DND-41 (cell line): ENCODE data around the gene AHCY.
A peak's percentile ranks its signal among the peaks of the same experiment; 100 is the strongest.
"Not testable (repeated sequence)": the region's sequence is repeated elsewhere in the genome, so short reads cannot be mapped to it uniquely, and the experiment has no call there.

Source experiments
- ATAC-seq: fragments of 200-7000 bp; cut with Tn5 transposase; 3 replicates; pipeline ENCODE4 v1.9.1; 2021; ENCODE audit warnings: low read depth; ENCODE audit not compliant: insufficient read depth
- DNase-seq: peaks from one replicate; pipeline ENCODE4 v3.0.0-alpha.2; 2020
- H2AFZ ChIP-seq: 2 replicates; pipeline ENCODE4 v1.6.0; 2012; ENCODE audit warnings: low read depth, low read length
- H3K27ac ChIP-seq: 2 replicates; pipeline ENCODE4 v1.5.1; 2012; ENCODE audit warnings: low read length, inconsistent platforms
- H3K27me3 ChIP-seq: fragments of 200-600 bp; sonication (generic); 2 replicates; pipeline ENCODE4 v1.6.0; 2012; ENCODE audit warnings: low read length, mild to moderate bottlenecking, inconsistent platforms; ENCODE audit not compliant: insufficient read depth, poor library complexity
- H3K36me3 ChIP-seq: 2 replicates; pipeline ENCODE4 v1.5.1; 2012; ENCODE audit warnings: low read length, inconsistent platforms; ENCODE audit not compliant: insufficient read depth
- H3K4me1 ChIP-seq: 2 replicates; pipeline ENCODE4 v1.5.1; 2012; ENCODE audit warnings: mild to moderate bottlenecking, low read length; ENCODE audit not compliant: insufficient read depth
- H3K4me2 ChIP-seq: 2 replicates; pipeline ENCODE4 v1.6.0; 2012; ENCODE audit warnings: mild to moderate bottlenecking, moderate library complexity, low read length, inconsistent platforms; ENCODE audit not compliant: insufficient read depth
- H3K4me3 ChIP-seq, 2 experiments: fragments of 200-600 bp in 1 of 2; shearing (Covaris generic) in 1 of 2; 2 replicates each; pipeline ENCODE4 v1.5.1; 2012 to 2016; ENCODE audit warnings: inconsistent platforms in 2 of 2, low read length in 2 of 2, mild to moderate bottlenecking in 2 of 2, low read depth in 1 of 2, moderate library complexity in 1 of 2
- H3K79me2 ChIP-seq: 2 replicates; pipeline ENCODE4 v1.6.0; 2012; ENCODE audit warnings: low read length, inconsistent platforms; ENCODE audit not compliant: insufficient read depth
- H3K9ac ChIP-seq: 2 replicates; pipeline ENCODE4 v1.6.0; 2012; ENCODE audit warnings: low read depth, mild to moderate bottlenecking, inconsistent platforms, low read length, moderate library complexity
- H3K9me3 ChIP-seq: 2 replicates; pipeline ENCODE4 v1.5.1; 2012; ENCODE audit warnings: low read length, moderate library complexity, mild to moderate bottlenecking, inconsistent platforms; ENCODE audit not compliant: insufficient read depth, severe bottlenecking
- H4K20me1 ChIP-seq: 2 replicates; pipeline ENCODE4 v1.6.0; 2012; ENCODE audit warnings: low read length; ENCODE audit not compliant: insufficient read depth
- CTCF ChIP-seq: IDR thresholded peaks from 2 replicates; pipeline ENCODE4 v1.5.1; 2012; ENCODE audit warnings: borderline replicate concordance, low read length, moderate library complexity, mild to moderate bottlenecking; ENCODE audit not compliant: poor library complexity, severe bottlenecking; ENCODE audit errors: extremely low read depth
- EZH2 ChIP-seq: IDR thresholded peaks from 3 replicates; pipeline ENCODE4 v1.6.1; 2012; ENCODE audit warnings: borderline replicate concordance, low read depth, mild to moderate bottlenecking, moderate library complexity, low read length, inconsistent platforms; ENCODE audit not compliant: severe bottlenecking

AHCY gene

GRCh38 chr20:34249291-34249690 is 53.9 kb downstream of the AHCY start:
- no peak for TF ChIP-seq CTCF
- TF ChIP-seq EZH2 = no peak
- Histone ChIP-seq H3K79me2 (no peaks in the 10 kb centered on the region), H3K4me1 (no peaks in the 10 kb centered on the region), H3K27me3 (no peaks in the 10 kb centered on the region), H3K36me3 (no peaks in the 10 kb centered on the region), H4K20me1 (no peaks in the 10 kb centered on the region), H3K9me3 (no peaks in the 10 kb centered on the region), H2AFZ (no peak overlapping the region), H3K4me2 (no peak overlapping the region), H3K9ac (no peak overlapping the region), H3K4me3 (no peak overlapping the region), H3K27ac (no peak overlapping the region)
- DNase-seq (no peak), ATAC-seq (peak; percentile 76)

- Histone ChIP-seq H3K79me2 (no peaks in the 10 kb centered on the region), H3K4me1 (peaks cover 8% of the 10 kb centered on the region), H4K20me1 (no peaks in the 10 kb centered on the region), H3K4me2 (no peak overlapping the region), H2AFZ (no peak overlapping the region), H3K9me3 (no peaks in the 10 kb centered on the region), H3K36me3 (no peaks in the 10 kb centered on the region), H3K9ac (no peak overlapping the region), H3K27ac (no peak overlapping the region), H3K27me3 (no peaks in the 10 kb centered on the region), H3K4me3 (no peak overlapping the region)
- TF ChIP-seq EZH2 = no peak
- no peak for TF ChIP-seq CTCF
- DNase-seq (no peak), ATAC-seq (no peak)
Observed at GRCh38 chr20:34246126-34246626, 57.0 kb downstream of the AHCY start.

- no peak overlapping the region for H3K4me3 ChIP-seq
- H3K36me3 ChIP-seq = no peaks in the 10 kb centered on the region
- TF ChIP-seq EZH2 (no peak), CTCF (no peak)
- H3K4me1 ChIP-seq = peaks cover 24% of the 10 kb centered on the region
- H3K79me2 ChIP-seq = no peaks in the 10 kb centered on the region
- H3K9me3 ChIP-seq = no peaks in the 10 kb centered on the region
- no peak overlapping the region for H2AFZ ChIP-seq
- H3K9ac ChIP-seq = no peak overlapping the region
- no peak for ATAC-seq
- H4K20me1 ChIP-seq = no peaks in the 10 kb centered on the region
- DNase-seq = no peak
- H3K4me2 ChIP-seq = no peak overlapping the region
- no peak overlapping the region for H3K27ac ChIP-seq
- no peaks in the 10 kb centered on the region for H3K27me3 ChIP-seq
Observed at GRCh38 chr20:34243377-34243776, 59.8 kb downstream of the AHCY start.

GRCh38 chr20:34242879-34243278 is 60.3 kb downstream of the AHCY start:
- H3K79me2 ChIP-seq = no peaks in the 10 kb centered on the region
- DNase-seq = no peak
- no peak for TF ChIP-seq EZH2
- no peak for TF ChIP-seq CTCF
- no peak overlapping the region for H3K4me3 ChIP-seq
- H3K27me3 ChIP-seq = no peaks in the 10 kb centered on the region
- no peaks in the 10 kb centered on the region for H4K20me1 ChIP-seq
- no peak overlapping the region for H3K9ac ChIP-seq
- no peak overlapping the region for H2AFZ ChIP-seq
- H3K27ac ChIP-seq = no peak overlapping the region
- H3K4me1 ChIP-seq = peaks cover 24% of the 10 kb centered on the region
- no peaks in the 10 kb centered on the region for H3K36me3 ChIP-seq
- no peaks in the 10 kb centered on the region for H3K9me3 ChIP-seq
- no peak overlapping the region for H3K4me2 ChIP-seq
- no peak for ATAC-seq

GRCh38 chr20:34242015-34242414 is 61.1 kb downstream of the AHCY start:
- Histone ChIP-seq H3K9ac (0 out of 2 replicates have a peak overlapping the region, but pooled peaks have one; percentile 33), H3K27ac (peak overlapping the region; percentile 49; the same call in 1 of the 2 replicates), H3K4me2 (peak overlapping the region; percentile 59; the same call in 1 of the 2 replicates), H3K4me1 (peaks cover 24% of the 10 kb centered on the region)
- H2AFZ ChIP-seq, H3K27me3 ChIP-seq, H3K79me2 ChIP-seq, H3K9me3 ChIP-seq, ATAC-seq, H3K4me3 ChIP-seq, H4K20me1 ChIP-seq, H3K36me3 ChIP-seq, DNase-seq: not testable (repeated sequence)
